Measurements from ENCODE around the gene LUZP2. TPM values are rescaled to one million over a fixed set of nuclear protein-coding genes. Genes with fewer than 3 reads are reported as not detected.

The LUZP2 gene
- total RNA-seq, 1 donor from 2014 or later = not detected

GRCh38 chr11:24708616-24709015, 211.8 kb downstream of the LUZP2 start:
- H3K4me3 ChIP-seq = no peak overlapping the region
- H3K4me1 ChIP-seq = no peaks in the 10 kb centered on the region
- ATAC-seq (no peak), DNase-seq (no peak)
- no peaks in the 10 kb centered on the region for H3K9me3 ChIP-seq
- H3K27ac ChIP-seq = no peak overlapping the region
- no peak for TF ChIP-seq CTCF (IDR thresholded peaks at IDR 0.05)
- intact Hi-C loops (cut with DNase I) = no loop called here
- no peaks in the 10 kb centered on the region for H3K36me3 ChIP-seq
- H3K27me3 ChIP-seq (ENCODE audit: low read depth) = no peaks in the 10 kb centered on the region

GRCh38 chr11:24709928-24710565, 213.2 kb downstream of the LUZP2 start:
- Histone ChIP-seq H3K4me1 (no peaks in the 10 kb centered on the region), H3K9me3 (no peaks in the 10 kb centered on the region), H3K27me3 (ENCODE audit: low read depth) (no peaks in the 10 kb centered on the region), H3K4me3 (no peak overlapping the region), H3K36me3 (no peaks in the 10 kb centered on the region), H3K27ac (no peak overlapping the region)
- no peak for TF ChIP-seq CTCF (IDR thresholded peaks at IDR 0.05)
- intact Hi-C loops (cut with DNase I) = no loop called here
- DNase-seq (no peak), ATAC-seq (no peak)

- Histone ChIP-seq H3K36me3 (no peaks in the 10 kb centered on the region), H3K4me1 (no peaks in the 10 kb centered on the region), H3K4me3 (no peak overlapping the region), H3K27ac (no peak overlapping the region), H3K27me3 (ENCODE audit: low read depth) (no peaks in the 10 kb centered on the region), H3K9me3 (no peaks in the 10 kb centered on the region)
- intact Hi-C loops (cut with DNase I) = no loop called here
- DNase-seq = no peak
- TF ChIP-seq CTCF (IDR thresholded peaks at IDR 0.05) = no peak
- ATAC-seq = no peak
These were observed 217.7 kb downstream of the LUZP2 start for GRCh38 chr11:24714601-24715000.

- TF ChIP-seq CTCF (IDR thresholded peaks at IDR 0.05) = no peak
- no peaks in the 10 kb centered on the region for H3K9me3 ChIP-seq
- no peak for ATAC-seq
These were observed 219.6 kb downstream of the LUZP2 start for GRCh38 chr11:24716403-24716802.

GRCh38 chr11:24723231-24723630, 226.4 kb downstream of the LUZP2 start:
- no peaks in the 10 kb centered on the region for H3K36me3 ChIP-seq
- no peaks in the 10 kb centered on the region for H3K9me3 ChIP-seq
- no peaks in the 10 kb centered on the region for H3K27me3 ChIP-seq (ENCODE audit: low read depth)
- no peak for DNase-seq
- intact Hi-C loops (cut with DNase I) = no loop called here
- H3K4me3 ChIP-seq = no peak overlapping the region
- H3K4me1 ChIP-seq = no peaks in the 10 kb centered on the region
- H3K27ac ChIP-seq = no peak overlapping the region
- TF ChIP-seq CTCF (IDR thresholded peaks at IDR 0.05) = no peak
- ATAC-seq = no peak

More at GRCh38 chr11:24716403-24716802, 219.6 kb downstream of the LUZP2 start:
- H3K27ac ChIP-seq = no peak overlapping the region
- no peak overlapping the region for H3K4me3 ChIP-seq
- no peaks in the 10 kb centered on the region for H3K4me1 ChIP-seq
- H3K27me3 ChIP-seq (ENCODE audit: low read depth) = no peaks in the 10 kb centered on the region
- intact Hi-C loops (cut with DNase I) = no loop called here
- no peak for DNase-seq
- H3K36me3 ChIP-seq = no peaks in the 10 kb centered on the region

Measured in lower lobe of right lung (tissue), 2 donors.